LNCAP (cell line): ENCODE measurements around the gene LCA5.

Experiments used
- CTCF ChIP-seq: fragments of 450-650 bp; IDR thresholded peaks from 2 replicates; pipeline ENCODE4 v1.5.1; 2017; ENCODE audit warnings: mild to moderate bottlenecking

LCA5 gene

GRCh38 chr6:79525272-79526100 is 11.7 kb downstream of the LCA5 start:
- TF ChIP-seq CTCF: no peak

GRCh38 chr6:79524065-79524464 is 13.2 kb downstream of the LCA5 start:
- TF ChIP-seq CTCF: no peak

GRCh38 chr6:79522609-79523008 is 14.6 kb downstream of the LCA5 start:
- no peak for TF ChIP-seq CTCF

GRCh38 chr6:79520534-79520933 is 16.7 kb downstream of the LCA5 start:
- TF ChIP-seq CTCF: no peak

GRCh38 chr6:79518842-79519241 is 18.4 kb downstream of the LCA5 start:
- no peak for TF ChIP-seq CTCF

GRCh38 chr6:79515436-79515835 is 21.8 kb downstream of the LCA5 start:
- no peak for TF ChIP-seq CTCF

GRCh38 chr6:79513111-79513510 is 24.1 kb downstream of the LCA5 start:
- no peak for TF ChIP-seq CTCF
